ENCODE measurements around the gene FAM131A.

DNA sequence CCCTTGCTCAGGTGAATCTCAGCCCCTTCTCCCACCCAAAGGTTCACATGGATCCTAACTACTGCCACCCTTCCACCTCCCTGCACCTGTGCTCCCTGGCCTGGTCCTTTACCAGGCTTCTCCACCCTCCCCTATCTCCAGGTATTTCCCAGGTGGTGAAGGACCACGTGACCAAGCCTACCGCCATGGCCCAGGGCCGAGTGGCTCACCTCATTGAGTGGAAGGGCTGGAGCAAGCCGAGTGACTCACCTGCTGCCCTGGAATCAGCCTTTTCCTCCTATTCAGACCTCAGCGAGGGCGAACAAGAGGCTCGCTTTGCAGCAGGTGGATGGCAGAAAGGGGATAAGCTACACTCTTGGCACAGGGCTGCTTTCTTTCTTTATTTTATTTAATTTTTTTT is 4.5 kb downstream of the FAM131A start:
- TF ChIP-seq, protein P1, sequence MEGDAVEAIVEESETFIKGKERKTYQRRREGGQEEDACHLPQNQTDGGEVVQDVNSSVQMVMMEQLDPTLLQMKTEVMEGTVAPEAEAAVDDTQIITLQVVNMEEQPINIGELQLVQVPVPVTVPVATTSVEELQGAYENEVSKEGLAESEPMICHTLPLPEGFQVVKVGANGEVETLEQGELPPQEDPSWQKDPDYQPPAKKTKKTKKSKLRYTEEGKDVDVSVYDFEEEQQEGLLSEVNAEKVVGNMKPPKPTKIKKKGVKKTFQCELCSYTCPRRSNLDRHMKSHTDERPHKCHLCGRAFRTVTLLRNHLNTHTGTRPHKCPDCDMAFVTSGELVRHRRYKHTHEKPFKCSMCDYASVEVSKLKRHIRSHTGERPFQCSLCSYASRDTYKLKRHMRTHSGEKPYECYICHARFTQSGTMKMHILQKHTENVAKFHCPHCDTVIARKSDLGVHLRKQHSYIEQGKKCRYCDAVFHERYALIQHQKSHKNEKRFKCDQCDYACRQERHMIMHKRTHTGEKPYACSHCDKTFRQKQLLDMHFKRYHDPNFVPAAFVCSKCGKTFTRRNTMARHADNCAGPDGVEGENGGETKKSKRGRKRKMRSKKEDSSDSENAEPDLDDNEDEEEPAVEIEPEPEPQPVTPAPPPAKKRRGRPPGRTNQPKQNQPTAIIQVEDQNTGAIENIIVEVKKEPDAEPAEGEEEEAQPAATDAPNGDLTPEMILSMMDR (IDR thresholded peaks at IDR 0.05; ENCODE audit: extremely low read depth in 1 of 2, insufficient read depth in 1 of 2, low read depth in 1 of 2, low read length in 2 of 2): no peak
- TF ChIP-seq EZH2 (IDR thresholded peaks at IDR 0.05; ENCODE audit: borderline replicate concordance, low read depth, low read length, severe bottlenecking) (no peak), GATA2 (IDR thresholded peaks at IDR 0.05; ENCODE audit: insufficient read depth, insufficient read length, low read depth, low read length) (no peak), POLR2A (IDR thresholded peaks at IDR 0.05; ENCODE audit: low read depth, low read length) (no peak), JUN (IDR thresholded peaks at IDR 0.05; ENCODE audit: borderline replicate concordance, insufficient read depth, insufficient read length, low read depth) (no peak)

All from endothelial cell of umbilical vein (primary cell).